GM12878 (cell line): Measurements from ENCODE around the gene IRX5. TPM values are rescaled to one million over a fixed set of nuclear protein-coding genes. Genes with fewer than 3 reads are reported as not detected.

Experiments used
- ATAC-seq: fragments of 200-7000 bp; cut with Tn5 transposase; 3 replicates; pipeline ENCODE4 v1.9.1; 2020; ENCODE audit warnings: mild to moderate bottlenecking, moderate library complexity
- BruUV-seq: library from RNA; stranded (reverse); fragments of 400-500 nt; replicated peaks from 2 replicates; lab custom pipeline; 2021; lab: Mats Ljungman, UMichigan
- CTCF ChIA-PET: fragments of 300-600 bp; sonication (Branson Sonifier 250); formaldehyde crosslinking; extraction: SDS; loops from one replicate; lab custom pipeline; 2021; ENCODE audit warnings: inconsistent platforms; lab: Yijun Ruan, JAX
- POLR2A ChIA-PET: fragments of 350-600 bp; formaldehyde crosslinking; extraction: SDS; loops from one replicate; lab custom pipeline; 2021; ENCODE audit warnings: inconsistent platforms; lab: Charles Lee
- RAD21 ChIA-PET: fragments of 300-600 bp; sonication (Branson Sonifier 250); formaldehyde crosslinking; loops from one replicate; lab custom pipeline; 2023; ENCODE audit warnings: antibody characterized with exemption; ENCODE audit not compliant: unreplicated experiment; lab: Charles Lee
- SMC1A ChIA-PET: fragments of 300-600 bp; sonication (Branson Sonifier 250); formaldehyde crosslinking; loops from one replicate; lab custom pipeline; 2023; ENCODE audit not compliant: unreplicated experiment, uncharacterized antibody; lab: Charles Lee
- DNase-seq: peaks from one replicate; pipeline ENCODE4 v3.0.0-alpha.2; 2011; ENCODE audit warnings: low read depth, low spot score
- FAIRE-seq: peaks from 3 replicates; lab custom pipeline; 2011; peaks lifted over from hg19 to GRCh38; lab: Jason Lieb, UNC
- H2AFZ ChIP-seq: 2 replicates; pipeline ENCODE4 v1.6.0; 2011; ENCODE audit warnings: low read depth, low read length, control low read depth; ENCODE audit not compliant: control insufficient read depth
- H3K27ac ChIP-seq: 2 replicates; pipeline ENCODE4 v1.5.1; 2011; ENCODE audit warnings: control low read depth; ENCODE audit not compliant: control insufficient read depth, insufficient read depth
- H3K27me3 ChIP-seq, 2 experiments: replicated peaks in 1 of 2; 2 replicates each; pipeline versions ENCODE4 v1.6.0 to v1.6.1; 2011; ENCODE audit warnings: low read length in 1 of 2; ENCODE audit not compliant: control insufficient read depth in 2 of 2, insufficient read depth in 2 of 2
- H3K36me3 ChIP-seq, 2 experiments: 2 replicates each; pipeline ENCODE4 v1.5.1; 2011; ENCODE audit warnings: low read length in 1 of 2; ENCODE audit not compliant: control insufficient read depth in 2 of 2, insufficient read depth in 2 of 2
- H3K4me1 ChIP-seq: 2 replicates; pipeline ENCODE4 v1.6.1; 2011; ENCODE audit warnings: mild to moderate bottlenecking, low read length, moderate library complexity, mixed read lengths; ENCODE audit not compliant: control insufficient read depth, insufficient read depth
- H3K4me2 ChIP-seq: 2 replicates; pipeline ENCODE4 v1.6.0; 2011; ENCODE audit warnings: control low read depth; ENCODE audit not compliant: control insufficient read depth, insufficient read depth
- H3K4me3 ChIP-seq: fragments of 200-600 bp; sonication (generic); 2 replicates; pipeline ENCODE4 v1.5.1; 2016
- H3K79me2 ChIP-seq: 2 replicates; pipeline ENCODE4 v1.6.0; 2011; ENCODE audit warnings: low read length; ENCODE audit not compliant: control insufficient read depth, insufficient read depth
- H3K9ac ChIP-seq: 2 replicates; pipeline ENCODE4 v1.8.0; 2011; ENCODE audit warnings: low read length, control low read depth, mixed read lengths; ENCODE audit not compliant: control insufficient read depth, insufficient read depth
- H3K9me3 ChIP-seq: replicated peaks from 3 replicates; pipeline ENCODE4 v1.5.1; 2011; ENCODE audit warnings: mild to moderate bottlenecking, low read length; ENCODE audit not compliant: control insufficient read depth, insufficient read depth
- H4K20me1 ChIP-seq: 2 replicates; pipeline ENCODE4 v1.6.0; 2011; ENCODE audit not compliant: control insufficient read depth, insufficient read depth
- ASH2L ChIP-seq: fragments of 300-600, 200-600 bp; sonication (generic); IDR thresholded peaks from 2 replicates; pipeline ENCODE4 v1.6.1; 2017; ENCODE audit warnings: low read depth, mild to moderate bottlenecking, borderline replicate concordance
- JUND ChIP-seq: IDR thresholded peaks from 2 replicates; pipeline ENCODE4 v1.6.1; 2012; ENCODE audit warnings: low read depth, mild to moderate bottlenecking, low read length, improper control_type of control experiment, moderate library complexity
- KDM1A ChIP-seq: fragments of 200-600 bp; sonication (generic); IDR thresholded peaks from 2 replicates; pipeline ENCODE4 v1.6.1; 2016; ENCODE audit warnings: borderline replicate concordance
- NBN ChIP-seq: fragments of 450-650 bp; IDR thresholded peaks from 2 replicates; pipeline ENCODE4 v1.6.1; 2016
- NR2C2 ChIP-seq: IDR thresholded peaks from 2 replicates; pipeline ENCODE4 v1.6.1; 2011; ENCODE audit warnings: borderline replicate concordance, low read depth; ENCODE audit not compliant: control insufficient read depth, insufficient read length
- PML ChIP-seq: IDR thresholded peaks from 2 replicates; pipeline ENCODE4 v1.6.1; 2012; ENCODE audit warnings: low read length, inconsistent platforms
- RBBP5 ChIP-seq: fragments of 200-600 bp; sonication (generic); conservative IDR thresholded peaks from 2 replicates; pipeline ENCODE4 v1.6.1; 2016
- SIX5 ChIP-seq: IDR thresholded peaks from 2 replicates; pipeline ENCODE4 v1.6.1; 2011; ENCODE audit warnings: mild to moderate bottlenecking, low read depth, low read length, moderate library complexity; ENCODE audit not compliant: severe bottlenecking
- SMARCA5 ChIP-seq: fragments of 450-650 bp; IDR thresholded peaks from 2 replicates; pipeline ENCODE4 v1.6.1; 2017; ENCODE audit warnings: mild to moderate bottlenecking
- ZZZ3 ChIP-seq: IDR thresholded peaks from 2 replicates; pipeline ENCODE4 v1.6.1; 2011; ENCODE audit warnings: low read depth; ENCODE audit not compliant: control insufficient read depth, insufficient read length
- WGBS: methylation state at CpG from one replicate; pipeline ENCODE4 v1.1.6; 2016; ENCODE audit warnings: low lambda C conversion rate; ENCODE audit not compliant: insufficient replicate concordance, insufficient coverage; ENCODE audit errors: missing lambda C conversion rate; 5-methylcytosine and 5-hydroxymethylcytosine counted together
- in situ Hi-C: fragments of 300-500 bp; cut with MboI; formaldehyde crosslinking; loops from 9 replicates; pipeline ENCODE4 v1.14.3; 2018; ENCODE audit warnings: mixed read lengths
- intact Hi-C: fragments of 100-400 bp; cut with micrococcal nuclease; formaldehyde crosslinking; loops from one replicate; pipeline ENCODE4 v1.14.2; 2022; ENCODE audit not compliant: unreplicated experiment
- polyA plus RNA-seq, 11 experiments: library from polyadenylated mRNA; depleted of rRNA in 4 of 11; unstranded in 6 of 11; stranded (reverse) in 5 of 11; fragments of >200 nt; fragmentation: Nextera tagmentation in 4 of 11; fragmentation: Illumina TruSeq in 1 of 11; extraction: Ambion mirVana in 4 of 11; extraction: Trizol in 1 of 11; gene quantifications; 1 replicate in 1 of 11; 2 replicates in 10 of 11; pipeline versions ENCODE4 v1.2.1 to v1.2.3, GENCODE V29; 2011 to 2016; ENCODE audit warnings: inconsistent platforms in 2 of 11, missing spikeins in 2 of 11, low read depth in 1 of 11
- total RNA-seq, 4 experiments: library from RNA; depleted of rRNA in 3 of 4; stranded (reverse); fragments of >200 nt in 3 of 4; fragmentation: Illumina TruSeq in 1 of 4; extraction: Trizol in 1 of 4; gene quantifications; 2 replicates each; pipeline versions ENCODE4 v1.2.1 to v1.2.3, GENCODE V29; 2013 to 2021
- TF ChIP-seq, protein P1 (sequence below): fragments of 450-650 bp; IDR thresholded peaks from 2 replicates; pipeline ENCODE4 v1.6.1; 2017; ENCODE audit warnings: mild to moderate bottlenecking, low read depth, inconsistent platforms; ENCODE audit not compliant: poor library complexity, severe bottlenecking
- TF ChIP-seq, protein P2 (sequence below): fragments of 450-650 bp; IDR thresholded peaks from 2 replicates; pipeline ENCODE4 v1.6.1; 2017; ENCODE audit warnings: low read depth, mild to moderate bottlenecking, moderate library complexity
- TF ChIP-seq, protein P3 (sequence below): fragments of 450-650 bp; formaldehyde crosslinking; IDR thresholded peaks from 2 replicates; pipeline ENCODE4 v1.5.0; 2022; ENCODE audit warnings: mild to moderate bottlenecking, missing genetic modification characterization
- TF ChIP-seq, protein P4 (sequence below): fragments of 450-650 bp; IDR thresholded peaks from 2 replicates; pipeline ENCODE4 v1.6.1; 2016; ENCODE audit warnings: mild to moderate bottlenecking, moderate library complexity, borderline replicate concordance

The IRX5 gene
- total and polyA plus RNA-seq, 10 of the 15 experiments (the other 5 are each of a cell fraction or from before 2014, with no cell fraction given): 0.08 TPM; not detected in 9

DNA sequence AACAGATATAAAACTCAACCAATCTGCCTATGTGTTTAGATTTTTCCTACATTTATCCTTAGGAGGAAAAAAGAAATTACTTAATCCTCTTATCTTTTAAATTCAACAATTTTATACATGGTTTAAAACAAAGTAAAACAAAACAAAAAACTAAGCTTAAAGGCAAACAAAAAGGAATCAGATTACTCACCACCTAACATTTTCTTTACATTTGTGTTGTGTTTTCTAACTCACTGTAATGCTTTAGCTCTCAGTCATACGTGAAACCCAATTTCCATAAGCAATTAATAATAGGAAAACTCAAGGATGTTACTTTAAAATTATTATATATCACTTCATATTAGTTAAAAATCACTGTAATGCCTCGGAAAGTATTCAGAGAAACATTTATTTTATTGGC, 6.7 kb upstream of the IRX5 start:
- CTCF ChIA-PET: no interaction called here

More for the DNA sequence above, 6.7 kb upstream of the IRX5 start:
- Histone ChIP-seq H3K9ac (no peak overlapping the region), H3K9me3 (no peaks in the 10 kb centered on the region; the same call in 2 of the 3 replicates), H3K4me3 (no peak overlapping the region), H3K4me2 (no peak overlapping the region), H4K20me1 (no peaks in the 10 kb centered on the region), H3K4me1 (no peaks in the 10 kb centered on the region), H3K79me2 (no peaks in the 10 kb centered on the region), H3K36me3 (no peaks in the 10 kb centered on the region), H3K27me3 (no peaks in the 10 kb centered on the region), H3K27ac (no peak overlapping the region), H2AFZ (no peak overlapping the region)
- ATAC-seq (no peak), DNase-seq (no peak), FAIRE-seq (no peak)
- ChIA-PET SMC1A (interaction anchor here (1.4 kb wide), 1 partner anchor 10 kb away, joined by 4 read pairs; no protein-coding TSS in a partner anchor), POLR2A (no interaction called here), RAD21 (no interaction called here)
- no TSS peak for BruUV-seq
- no peak for TF ChIP-seq NR2C2
- TF ChIP-seq, protein P1, sequence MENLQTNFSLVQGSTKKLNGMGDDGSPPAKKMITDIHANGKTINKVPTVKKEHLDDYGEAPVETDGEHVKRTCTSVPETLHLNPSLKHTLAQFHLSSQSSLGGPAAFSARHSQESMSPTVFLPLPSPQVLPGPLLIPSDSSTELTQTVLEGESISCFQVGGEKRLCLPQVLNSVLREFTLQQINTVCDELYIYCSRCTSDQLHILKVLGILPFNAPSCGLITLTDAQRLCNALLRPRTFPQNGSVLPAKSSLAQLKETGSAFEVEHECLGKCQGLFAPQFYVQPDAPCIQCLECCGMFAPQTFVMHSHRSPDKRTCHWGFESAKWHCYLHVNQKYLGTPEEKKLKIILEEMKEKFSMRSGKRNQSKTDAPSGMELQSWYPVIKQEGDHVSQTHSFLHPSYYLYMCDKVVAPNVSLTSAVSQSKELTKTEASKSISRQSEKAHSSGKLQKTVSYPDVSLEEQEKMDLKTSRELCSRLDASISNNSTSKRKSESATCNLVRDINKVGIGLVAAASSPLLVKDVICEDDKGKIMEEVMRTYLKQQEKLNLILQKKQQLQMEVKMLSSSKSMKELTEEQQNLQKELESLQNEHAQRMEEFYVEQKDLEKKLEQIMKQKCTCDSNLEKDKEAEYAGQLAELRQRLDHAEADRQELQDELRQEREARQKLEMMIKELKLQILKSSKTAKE: no peak
- no peak for TF ChIP-seq NBN
- no peak for TF ChIP-seq RBBP5
- no peak for TF ChIP-seq PML
- TF ChIP-seq SMARCA5: no peak
- no peak for TF ChIP-seq JUND
- TF ChIP-seq ZZZ3: no peak
- TF ChIP-seq KDM1A: no peak
- TF ChIP-seq, protein P2, sequence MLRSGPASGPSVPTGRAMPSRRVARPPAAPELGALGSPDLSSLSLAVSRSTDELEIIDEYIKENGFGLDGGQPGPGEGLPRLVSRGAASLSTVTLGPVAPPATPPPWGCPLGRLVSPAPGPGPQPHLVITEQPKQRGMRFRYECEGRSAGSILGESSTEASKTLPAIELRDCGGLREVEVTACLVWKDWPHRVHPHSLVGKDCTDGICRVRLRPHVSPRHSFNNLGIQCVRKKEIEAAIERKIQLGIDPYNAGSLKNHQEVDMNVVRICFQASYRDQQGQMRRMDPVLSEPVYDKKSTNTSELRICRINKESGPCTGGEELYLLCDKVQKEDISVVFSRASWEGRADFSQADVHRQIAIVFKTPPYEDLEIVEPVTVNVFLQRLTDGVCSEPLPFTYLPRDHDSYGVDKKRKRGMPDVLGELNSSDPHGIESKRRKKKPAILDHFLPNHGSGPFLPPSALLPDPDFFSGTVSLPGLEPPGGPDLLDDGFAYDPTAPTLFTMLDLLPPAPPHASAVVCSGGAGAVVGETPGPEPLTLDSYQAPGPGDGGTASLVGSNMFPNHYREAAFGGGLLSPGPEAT: no peak
- TF ChIP-seq, protein P3, sequence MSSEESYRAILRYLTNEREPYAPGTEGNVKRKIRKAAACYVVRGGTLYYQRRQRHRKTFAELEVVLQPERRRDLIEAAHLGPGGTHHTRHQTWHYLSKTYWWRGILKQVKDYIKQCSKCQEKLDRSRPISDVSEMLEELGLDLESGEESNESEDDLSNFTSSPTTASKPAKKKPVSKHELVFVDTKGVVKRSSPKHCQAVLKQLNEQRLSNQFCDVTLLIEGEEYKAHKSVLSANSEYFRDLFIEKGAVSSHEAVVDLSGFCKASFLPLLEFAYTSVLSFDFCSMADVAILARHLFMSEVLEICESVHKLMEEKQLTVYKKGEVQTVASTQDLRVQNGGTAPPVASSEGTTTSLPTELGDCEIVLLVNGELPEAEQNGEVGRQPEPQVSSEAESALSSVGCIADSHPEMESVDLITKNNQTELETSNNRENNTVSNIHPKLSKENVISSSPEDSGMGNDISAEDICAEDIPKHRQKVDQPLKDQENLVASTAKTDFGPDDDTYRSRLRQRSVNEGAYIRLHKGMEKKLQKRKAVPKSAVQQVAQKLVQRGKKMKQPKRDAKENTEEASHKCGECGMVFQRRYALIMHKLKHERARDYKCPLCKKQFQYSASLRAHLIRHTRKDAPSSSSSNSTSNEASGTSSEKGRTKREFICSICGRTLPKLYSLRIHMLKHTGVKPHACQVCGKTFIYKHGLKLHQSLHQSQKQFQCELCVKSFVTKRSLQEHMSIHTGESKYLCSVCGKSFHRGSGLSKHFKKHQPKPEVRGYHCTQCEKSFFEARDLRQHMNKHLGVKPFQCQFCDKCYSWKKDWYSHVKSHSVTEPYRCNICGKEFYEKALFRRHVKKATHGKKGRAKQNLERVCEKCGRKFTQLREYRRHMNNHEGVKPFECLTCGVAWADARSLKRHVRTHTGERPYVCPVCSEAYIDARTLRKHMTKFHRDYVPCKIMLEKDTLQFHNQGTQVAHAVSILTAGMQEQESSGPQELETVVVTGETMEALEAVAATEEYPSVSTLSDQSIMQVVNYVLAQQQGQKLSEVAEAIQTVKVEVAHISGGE (CRISPR knock-in tag): no peak
- no peak for TF ChIP-seq ASH2L
- TF ChIP-seq, protein P4, sequence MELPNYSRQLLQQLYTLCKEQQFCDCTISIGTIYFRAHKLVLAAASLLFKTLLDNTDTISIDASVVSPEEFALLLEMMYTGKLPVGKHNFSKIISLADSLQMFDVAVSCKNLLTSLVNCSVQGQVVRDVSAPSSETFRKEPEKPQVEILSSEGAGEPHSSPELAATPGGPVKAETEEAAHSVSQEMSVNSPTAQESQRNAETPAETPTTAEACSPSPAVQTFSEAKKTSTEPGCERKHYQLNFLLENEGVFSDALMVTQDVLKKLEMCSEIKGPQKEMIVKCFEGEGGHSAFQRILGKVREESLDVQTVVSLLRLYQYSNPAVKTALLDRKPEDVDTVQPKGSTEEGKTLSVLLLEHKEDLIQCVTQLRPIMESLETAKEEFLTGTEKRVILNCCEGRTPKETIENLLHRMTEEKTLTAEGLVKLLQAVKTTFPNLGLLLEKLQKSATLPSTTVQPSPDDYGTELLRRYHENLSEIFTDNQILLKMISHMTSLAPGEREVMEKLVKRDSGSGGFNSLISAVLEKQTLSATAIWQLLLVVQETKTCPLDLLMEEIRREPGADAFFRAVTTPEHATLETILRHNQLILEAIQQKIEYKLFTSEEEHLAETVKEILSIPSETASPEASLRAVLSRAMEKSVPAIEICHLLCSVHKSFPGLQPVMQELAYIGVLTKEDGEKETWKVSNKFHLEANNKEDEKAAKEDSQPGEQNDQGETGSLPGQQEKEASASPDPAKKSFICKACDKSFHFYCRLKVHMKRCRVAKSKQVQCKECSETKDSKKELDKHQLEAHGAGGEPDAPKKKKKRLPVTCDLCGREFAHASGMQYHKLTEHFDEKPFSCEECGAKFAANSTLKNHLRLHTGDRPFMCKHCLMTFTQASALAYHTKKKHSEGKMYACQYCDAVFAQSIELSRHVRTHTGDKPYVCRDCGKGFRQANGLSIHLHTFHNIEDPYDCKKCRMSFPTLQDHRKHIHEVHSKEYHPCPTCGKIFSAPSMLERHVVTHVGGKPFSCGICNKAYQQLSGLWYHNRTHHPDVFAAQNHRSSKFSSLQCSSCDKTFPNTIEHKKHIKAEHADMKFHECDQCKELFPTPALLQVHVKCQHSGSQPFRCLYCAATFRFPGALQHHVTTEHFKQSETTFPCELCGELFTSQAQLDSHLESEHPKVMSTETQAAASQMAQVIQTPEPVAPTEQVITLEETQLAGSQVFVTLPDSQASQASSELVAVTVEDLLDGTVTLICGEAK: no peak
- no peak for TF ChIP-seq SIX5
- in situ Hi-C loops (no loop called here), intact Hi-C loops (no loop called here)
- WGBS: 30% methylated on average over 2 of the region's 2 CpGs
